Uterine smooth muscle cell (primary cell): ENCODE measurements around the gene MCOLN3. TPM values are rescaled to one million over a fixed set of nuclear protein-coding genes. Genes with fewer than 3 reads are reported as not detected.

ENCODE experiments used
- total RNA-seq: library from RNA; depleted of rRNA; stranded (reverse); fragments of >200 nt; gene quantifications from 2 replicates; pipeline ENCODE4 v1.2.3, GENCODE V29; 2014

The MCOLN3 gene, protein sequence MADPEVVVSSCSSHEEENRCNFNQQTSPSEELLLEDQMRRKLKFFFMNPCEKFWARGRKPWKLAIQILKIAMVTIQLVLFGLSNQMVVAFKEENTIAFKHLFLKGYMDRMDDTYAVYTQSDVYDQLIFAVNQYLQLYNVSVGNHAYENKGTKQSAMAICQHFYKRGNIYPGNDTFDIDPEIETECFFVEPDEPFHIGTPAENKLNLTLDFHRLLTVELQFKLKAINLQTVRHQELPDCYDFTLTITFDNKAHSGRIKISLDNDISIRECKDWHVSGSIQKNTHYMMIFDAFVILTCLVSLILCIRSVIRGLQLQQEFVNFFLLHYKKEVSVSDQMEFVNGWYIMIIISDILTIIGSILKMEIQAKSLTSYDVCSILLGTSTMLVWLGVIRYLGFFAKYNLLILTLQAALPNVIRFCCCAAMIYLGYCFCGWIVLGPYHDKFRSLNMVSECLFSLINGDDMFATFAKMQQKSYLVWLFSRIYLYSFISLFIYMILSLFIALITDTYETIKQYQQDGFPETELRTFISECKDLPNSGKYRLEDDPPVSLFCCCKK
- total RNA-seq: 3.8 and 6.5 TPM in 2 replicates

DNA sequence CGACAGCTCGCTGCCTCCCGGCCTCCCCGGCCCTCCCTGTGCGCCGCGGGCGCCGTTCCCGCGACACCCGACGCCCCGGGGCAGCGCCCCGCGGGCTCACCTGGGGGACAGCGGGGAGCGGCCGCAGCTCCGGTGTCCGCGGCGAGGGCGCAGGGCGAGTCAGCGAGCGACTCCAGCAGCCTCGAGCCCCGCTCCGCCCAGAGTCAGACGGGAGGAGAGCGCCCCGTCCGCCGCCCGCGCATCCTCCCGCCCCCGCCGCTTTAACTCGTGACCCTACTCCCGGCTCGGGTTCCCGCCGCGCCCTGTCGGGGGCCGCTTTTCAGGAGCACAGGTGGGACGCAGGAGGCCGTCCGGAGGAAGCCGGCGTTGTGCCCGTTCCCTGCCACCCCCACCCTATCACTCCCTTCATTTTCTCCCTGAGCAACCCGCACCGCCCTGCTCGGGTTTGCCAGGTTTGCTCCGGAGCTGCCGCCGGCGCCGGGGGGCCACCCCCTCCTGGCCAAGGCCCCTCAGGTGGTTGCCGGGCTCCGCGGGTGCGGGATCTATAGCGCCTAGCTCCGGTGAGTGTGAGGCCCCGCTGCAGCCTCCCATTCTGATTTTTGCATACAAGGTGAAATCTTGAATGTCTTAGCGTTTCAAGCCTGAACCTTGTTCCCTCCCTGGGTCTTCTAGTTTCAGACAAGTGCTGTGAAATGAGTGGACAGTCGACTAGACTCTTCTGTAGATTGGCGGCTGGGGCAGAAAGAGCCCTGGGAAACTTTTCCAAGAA, at the start of gene MCOLN3:
Gene MCOLN3, minus strand, starts transcription at position 205 of the 769 bp plus-strand sequence. CDS start 3,140 bp downstream, outside the sequence.

DNA sequence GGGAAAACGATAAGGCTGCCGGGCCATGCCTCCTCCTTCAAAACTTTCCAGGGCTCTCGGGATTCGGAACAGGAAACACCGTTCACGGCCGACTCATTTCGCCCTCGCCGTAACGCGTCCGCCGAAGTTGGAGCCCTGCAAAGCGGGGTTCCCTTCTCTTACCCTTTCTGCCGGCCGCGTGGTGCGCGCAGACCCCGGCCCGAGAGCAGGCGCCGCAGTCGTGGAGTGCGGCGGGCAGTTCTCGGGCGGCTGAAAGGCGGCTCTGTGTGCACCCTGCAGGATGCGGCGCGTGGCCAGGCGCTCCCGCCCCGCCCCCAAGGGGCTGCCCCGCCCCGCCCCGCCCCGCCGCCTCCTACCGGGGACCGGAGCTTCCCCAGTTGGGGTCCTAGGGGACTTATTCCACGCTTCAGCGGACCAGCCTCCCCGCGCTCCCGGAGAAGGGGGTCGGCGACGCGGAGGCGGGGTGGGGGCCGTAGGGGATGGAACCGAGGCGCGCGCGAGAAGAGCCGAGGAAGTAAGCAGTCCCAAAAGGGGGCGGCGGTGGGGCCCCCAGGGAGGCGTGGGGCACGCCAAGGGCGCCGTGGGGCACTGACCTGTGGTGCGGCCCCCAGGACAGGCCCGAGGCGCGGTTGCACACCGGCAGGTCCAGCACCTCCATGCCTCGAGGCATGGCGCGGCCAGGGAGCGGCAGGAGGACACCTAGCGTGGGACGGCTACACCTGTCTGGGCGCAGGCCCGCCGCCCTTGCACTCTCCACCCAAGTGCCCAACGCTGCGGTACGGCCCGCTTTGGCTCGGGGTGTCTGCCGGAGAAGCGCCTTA, 51.2 kb downstream of the MCOLN3 start, which contains the start of gene MCOLN2:
Gene MCOLN2, minus strand, starts transcription at position 268 of the 821 bp plus-strand sequence. Its CDS starts 241 bp downstream, at position 27.

Other genes with a start within 250 kb of the MCOLN3 start
- 16.7 and 24.3 TPM in 2 replicates for gene LPAR3, start 155.3 kb downstream of the MCOLN3 start, total RNA-seq
- 2.5 and 2.7 TPM in 2 replicates for gene MCOLN2, start 51.4 kb downstream of the MCOLN3 start, total RNA-seq
- 8.4 and 12.7 TPM in 2 replicates for gene SYDE2, start 152.5 kb upstream of the MCOLN3 start, total RNA-seq
- 15.2 and 18.2 TPM in 2 replicates for gene C1orf52, start 211.2 kb upstream of the MCOLN3 start, total RNA-seq
- 28.0 and 32.2 TPM in 2 replicates for gene BCL10, start 228.1 kb upstream of the MCOLN3 start, total RNA-seq